Vagina (tissue), 2 donors: ENCODE data around the gene ABAT. TPM values are rescaled to one million over a fixed set of nuclear protein-coding genes. Genes with fewer than 3 reads are reported as not detected.
"Not testable (repeated sequence)": the region's sequence is repeated elsewhere in the genome, so short reads cannot be mapped to it uniquely, and the experiment has no call there.

Source experiments
- DNase-seq, 2 donors: peaks; one replicate each; pipeline ENCODE4 v3.0.0-alpha.2; 2017; ENCODE audit errors: extremely low spot score in 2 of 2
- H3K27ac ChIP-seq: fragments of 200-600 bp; sonication (generic); one replicate; pipeline ENCODE4 v1.5.1; 2019
- H3K27me3 ChIP-seq: fragments of 200-600 bp; sonication (generic); one replicate; pipeline ENCODE4 v1.5.1; 2019
- H3K36me3 ChIP-seq, 2 donors: fragments of 200-600 bp; sonication (generic); one replicate each; pipeline ENCODE4 v1.5.1; 2017 to 2019
- H3K4me1 ChIP-seq: fragments of 200-600 bp; sonication (generic); one replicate; pipeline ENCODE4 v1.5.1; 2019
- H3K4me3 ChIP-seq, 2 donors: fragments of 200-600 bp; sonication (generic); 1 replicate in 1 of 2; 2 replicates in 1 of 2; pipeline ENCODE4 v1.5.1; 2016 to 2019
- H3K9me3 ChIP-seq: fragments of 200-600 bp; sonication (generic); one replicate; pipeline ENCODE4 v1.5.1; 2019
- POLR2A ChIP-seq, 2 donors: fragments of 450-650 bp; IDR thresholded peaks; one replicate each; pipeline ENCODE4 v1.6.1; 2017; ENCODE audit warnings: antibody characterized with exemption in 2 of 2, mild to moderate bottlenecking in 2 of 2, moderate library complexity in 2 of 2
- POLR2AphosphoS5 ChIP-seq, 2 donors: sonication (generic); formaldehyde crosslinking; IDR thresholded peaks; one replicate each; pipeline ENCODE4 v1.9.0; 2017; ENCODE audit warnings: antibody characterized with exemption in 2 of 2, mild to moderate bottlenecking in 2 of 2, low read depth in 1 of 2; ENCODE audit not compliant: insufficient read depth in 1 of 2
- intact Hi-C: fragments of 100-400 bp; cut with DNase I; formaldehyde crosslinking; loops from one replicate; pipeline ENCODE4 v1.15.1; 2023
- total RNA-seq: library from RNA; depleted of rRNA; stranded (reverse); fragments of >200 nt; gene quantifications from one replicate; pipeline ENCODE4 v1.2.3, GENCODE V29; 2016
- TF ChIP-seq, protein P1 (sequence below), 3 experiments: fragments of 450-650 bp in 2 of 3; fragments of 200-600 bp in 1 of 3; sonication (generic) in 1 of 3; IDR thresholded peaks; one replicate each; pipeline ENCODE4 v1.5.1; 2017 to 2019; ENCODE audit warnings: antibody characterized with exemption in 3 of 3, mild to moderate bottlenecking in 2 of 3, moderate library complexity in 2 of 3

The ABAT gene
- total RNA-seq, 1 donor from 2014 or later: 3.9 TPM

DNA sequence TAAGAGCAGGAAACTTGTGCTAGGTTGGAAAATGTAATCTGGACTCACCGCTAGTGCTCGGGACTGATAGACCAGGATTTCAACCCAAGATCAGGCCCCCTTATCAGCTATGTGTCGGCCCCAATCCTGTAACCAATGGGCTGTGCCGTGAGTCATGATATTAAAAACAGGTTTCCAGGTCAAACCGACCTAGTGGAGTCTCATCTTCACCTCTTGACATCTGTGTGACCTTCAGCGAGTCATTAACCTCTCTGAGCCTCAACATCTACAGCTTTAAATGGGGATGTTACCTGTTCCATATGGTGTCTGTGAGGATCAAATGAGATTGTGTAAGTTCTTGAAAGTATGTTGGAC is 123.7 kb downstream of the ABAT start:
- H3K36me3 ChIP-seq: peaks cover 0 to 13% of the 10 kb centered on the region in 2 donors
- peak overlapping the region; percentile 95 to 98 for H3K4me3 ChIP-seq
- no peaks in the 10 kb centered on the region for H3K27me3 ChIP-seq
- peaks cover 45% of the 10 kb centered on the region for H3K4me1 ChIP-seq
- H3K9me3 ChIP-seq: no peaks in the 10 kb centered on the region
- TF ChIP-seq, protein P1, sequence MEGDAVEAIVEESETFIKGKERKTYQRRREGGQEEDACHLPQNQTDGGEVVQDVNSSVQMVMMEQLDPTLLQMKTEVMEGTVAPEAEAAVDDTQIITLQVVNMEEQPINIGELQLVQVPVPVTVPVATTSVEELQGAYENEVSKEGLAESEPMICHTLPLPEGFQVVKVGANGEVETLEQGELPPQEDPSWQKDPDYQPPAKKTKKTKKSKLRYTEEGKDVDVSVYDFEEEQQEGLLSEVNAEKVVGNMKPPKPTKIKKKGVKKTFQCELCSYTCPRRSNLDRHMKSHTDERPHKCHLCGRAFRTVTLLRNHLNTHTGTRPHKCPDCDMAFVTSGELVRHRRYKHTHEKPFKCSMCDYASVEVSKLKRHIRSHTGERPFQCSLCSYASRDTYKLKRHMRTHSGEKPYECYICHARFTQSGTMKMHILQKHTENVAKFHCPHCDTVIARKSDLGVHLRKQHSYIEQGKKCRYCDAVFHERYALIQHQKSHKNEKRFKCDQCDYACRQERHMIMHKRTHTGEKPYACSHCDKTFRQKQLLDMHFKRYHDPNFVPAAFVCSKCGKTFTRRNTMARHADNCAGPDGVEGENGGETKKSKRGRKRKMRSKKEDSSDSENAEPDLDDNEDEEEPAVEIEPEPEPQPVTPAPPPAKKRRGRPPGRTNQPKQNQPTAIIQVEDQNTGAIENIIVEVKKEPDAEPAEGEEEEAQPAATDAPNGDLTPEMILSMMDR (IDR thresholded peaks at IDR 0.05): no peak
- TF ChIP-seq POLR2A (IDR thresholded peaks at IDR 0.05) (no peak), POLR2AphosphoS5 (IDR thresholded peaks at IDR 0.05; ENCODE audit: insufficient read depth in 1 of 2, low read depth in 1 of 2) (no peak)
- intact Hi-C loops: loop anchor here (10.0 kb wide), 1 partner anchor 133 kb away; no protein-coding TSS in a partner anchor
- no peak for DNase-seq
- peak overlapping the region; percentile 59 for H3K27ac ChIP-seq

DNA sequence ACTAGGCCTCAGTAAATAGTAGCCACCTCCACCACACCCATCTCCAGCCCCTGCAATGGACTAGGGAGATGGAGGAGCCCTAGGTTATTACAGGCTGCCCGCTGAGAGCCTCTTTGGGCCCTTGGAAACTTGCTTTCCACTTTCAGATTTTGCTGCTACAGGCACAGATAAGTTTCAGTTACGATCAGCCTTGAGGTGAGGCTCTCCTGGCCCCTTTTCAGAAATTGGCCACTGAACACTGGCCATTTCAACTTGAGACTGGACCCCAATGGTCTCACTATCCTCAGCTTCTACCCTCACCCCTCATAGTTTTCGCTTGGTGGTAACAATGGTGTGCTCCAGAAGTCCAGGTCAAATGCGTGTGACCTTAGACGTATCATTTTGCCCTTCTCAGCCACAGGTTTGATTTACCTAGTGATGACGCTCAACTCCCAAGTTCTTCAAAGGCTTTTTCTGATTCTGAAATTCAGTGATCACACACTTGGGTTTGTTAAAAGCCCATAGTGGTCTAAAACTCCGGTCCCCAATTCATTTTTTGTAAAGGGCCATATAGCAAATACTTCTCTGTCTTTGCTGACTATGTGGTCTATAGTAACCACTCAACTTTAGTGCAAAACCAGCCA is 124.2 kb downstream of the ABAT start:
- H3K27ac ChIP-seq: peak overlapping the region; percentile 59
- intact Hi-C loops: loop anchor here (10.0 kb wide), 1 partner anchor 134 kb away; no protein-coding TSS in a partner anchor
- H3K27me3 ChIP-seq: no peaks in the 10 kb centered on the region
- peaks cover 45% of the 10 kb centered on the region for H3K4me1 ChIP-seq
- peak overlapping the region; percentile 95 to 98 for H3K4me3 ChIP-seq
- H3K9me3 ChIP-seq: no peaks in the 10 kb centered on the region
- DNase-seq: no peak
- peaks cover 0 to 18% of the 10 kb centered on the region in 2 donors for H3K36me3 ChIP-seq
- TF ChIP-seq POLR2A (IDR thresholded peaks at IDR 0.05) (no peak), POLR2AphosphoS5 (IDR thresholded peaks at IDR 0.05; ENCODE audit: insufficient read depth in 1 of 2, low read depth in 1 of 2) (no peak)
- TF ChIP-seq, protein P1 (IDR thresholded peaks at IDR 0.05): no peak

DNA sequence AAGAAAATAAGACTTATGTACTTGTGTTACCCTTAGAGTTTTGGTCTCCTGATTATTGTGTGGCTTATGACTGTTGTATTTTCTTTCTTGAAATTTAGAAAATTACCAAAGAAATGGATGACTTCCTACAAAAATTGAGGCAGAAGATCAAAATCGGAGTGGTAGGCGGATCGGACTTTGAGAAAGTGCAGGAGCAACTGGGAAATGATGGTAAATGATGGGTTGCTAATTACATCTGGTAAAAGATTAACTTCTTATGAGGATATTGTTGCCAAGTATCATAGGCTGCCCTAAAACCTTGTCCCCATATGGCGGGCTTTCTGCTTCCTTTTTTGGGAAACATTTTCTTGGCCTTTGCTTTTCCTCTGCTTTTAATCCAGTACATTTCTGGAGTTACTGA is 127.3 kb downstream of the ABAT start:
- intact Hi-C loops: no loop called here

DNA sequence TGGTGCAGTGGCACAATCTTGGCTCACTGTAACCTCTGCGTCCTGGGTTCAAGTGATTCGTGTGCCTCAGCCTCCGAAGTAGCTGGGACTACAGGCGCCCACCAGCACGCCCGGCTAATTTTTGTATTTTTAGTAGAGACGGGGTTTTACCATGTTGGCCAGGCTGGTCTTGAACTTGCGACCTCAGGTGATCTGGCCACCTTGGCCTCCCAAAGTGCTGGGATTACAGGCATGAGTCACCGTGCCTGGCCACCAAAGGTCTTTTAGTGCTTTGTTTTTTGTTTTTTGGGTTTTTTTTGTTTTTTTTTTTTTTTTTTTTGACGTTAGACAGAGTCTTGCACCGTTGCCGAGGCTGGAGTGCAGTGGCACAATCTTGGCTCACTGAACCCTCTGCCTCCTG is 129.3 kb downstream of the ABAT start:
- H3K4me3 ChIP-seq, H3K27ac ChIP-seq, H3K27me3 ChIP-seq, H3K9me3 ChIP-seq, DNase-seq, intact Hi-C loops: not testable (repeated sequence)
- Histone ChIP-seq H3K4me1 (peaks cover 22% of the 10 kb centered on the region), H3K36me3 (peaks cover 0 to 66% of the 10 kb centered on the region in 2 donors)

More for the DNA sequence above, 127.3 kb downstream of the ABAT start:
- no peak for TF ChIP-seq POLR2A (IDR thresholded peaks at IDR 0.05)
- TF ChIP-seq POLR2AphosphoS5 (IDR thresholded peaks at IDR 0.05; ENCODE audit: insufficient read depth in 1 of 2, low read depth in 1 of 2): no peak
- TF ChIP-seq, protein P1 (IDR thresholded peaks at IDR 0.05): no peak
- Histone ChIP-seq H3K36me3 (peaks cover 0 to 47% of the 10 kb centered on the region in 2 donors), H3K27me3 (no peaks in the 10 kb centered on the region), H3K9me3 (no peaks in the 10 kb centered on the region), H3K4me1 (peaks cover 33% of the 10 kb centered on the region), H3K27ac (no peak overlapping the region), H3K4me3 (no peak overlapping the region)
- no peak for DNase-seq

DNA sequence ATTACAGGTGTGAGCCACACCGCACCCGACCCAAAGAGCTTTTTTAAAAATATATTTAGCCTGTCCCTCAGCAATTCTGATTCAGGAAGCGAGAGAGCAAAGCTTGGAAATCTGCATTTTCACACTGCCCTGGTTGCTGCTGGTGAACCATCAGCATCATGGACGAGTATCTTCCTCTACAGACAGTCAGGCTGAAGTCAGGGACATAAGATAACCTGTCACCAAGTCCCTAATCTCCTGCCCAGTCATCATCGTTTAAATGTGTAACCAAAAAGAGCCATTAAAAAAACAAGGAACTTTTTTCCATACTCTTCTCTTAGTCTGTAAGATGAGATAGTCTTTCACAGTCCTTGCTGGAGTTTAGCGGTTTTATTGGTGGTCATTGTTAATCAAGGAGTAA is 129.9 kb downstream of the ABAT start:
- peaks cover 16% of the 10 kb centered on the region for H3K4me1 ChIP-seq
- peaks cover 0 to 72% of the 10 kb centered on the region in 2 donors for H3K36me3 ChIP-seq
- H3K27me3 ChIP-seq: no peaks in the 10 kb centered on the region
- no peak for DNase-seq
- H3K9me3 ChIP-seq: no peaks in the 10 kb centered on the region
- no peak for TF ChIP-seq POLR2AphosphoS5 (IDR thresholded peaks at IDR 0.05; ENCODE audit: insufficient read depth in 1 of 2, low read depth in 1 of 2)
- no peak for TF ChIP-seq POLR2A (IDR thresholded peaks at IDR 0.05)
- TF ChIP-seq, protein P1 (IDR thresholded peaks at IDR 0.05): no peak
- no peak overlapping the region for H3K27ac ChIP-seq
- H3K4me3 ChIP-seq: no peak overlapping the region
- intact Hi-C loops: no loop called here
